Gastrocnemius medialis (tissue), 4 donors: ENCODE data around the gene CPHXL.

Experiments
- POLR2A ChIP-seq, 2 donors: fragments of 450-650 bp; IDR thresholded peaks; one replicate each; pipeline ENCODE4 v1.6.1; 2017; ENCODE audit warnings: antibody characterized with exemption in 2 of 2, mild to moderate bottlenecking in 2 of 2, moderate library complexity in 2 of 2
- TF ChIP-seq, protein P1 (sequence below), 5 experiments: fragments of 450-650 bp in 3 of 5; fragments of 200-600 bp in 2 of 5; sonication (generic) in 2 of 5; IDR thresholded peaks in 4 of 5; conservative IDR thresholded peaks in 1 of 5; 1 replicate in 4 of 5; 2 replicates in 1 of 5; pipeline ENCODE4 v1.5.1; 2016 to 2019; ENCODE audit warnings: antibody characterized with exemption in 5 of 5, mild to moderate bottlenecking in 3 of 5, moderate library complexity in 3 of 5

DNA sequence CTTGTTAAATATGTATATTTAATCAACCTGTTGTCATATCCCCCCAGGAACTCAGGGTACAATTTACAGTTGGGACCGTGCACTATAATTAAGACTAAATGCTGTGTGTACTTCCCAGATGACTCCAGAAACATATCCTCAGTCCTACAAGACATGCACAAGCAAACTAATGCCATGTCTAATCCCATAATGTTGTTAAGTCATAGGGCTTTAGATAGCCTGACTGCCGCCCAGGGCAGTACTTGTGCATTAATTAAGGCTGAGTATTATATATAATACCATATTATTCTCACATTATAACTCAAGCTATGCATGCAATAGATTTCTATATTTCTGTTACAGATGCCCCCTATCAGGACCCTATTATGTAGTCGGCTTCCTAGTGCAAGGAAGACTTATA, 20.1 kb upstream of the CPHXL start:
- TF ChIP-seq, protein P1, sequence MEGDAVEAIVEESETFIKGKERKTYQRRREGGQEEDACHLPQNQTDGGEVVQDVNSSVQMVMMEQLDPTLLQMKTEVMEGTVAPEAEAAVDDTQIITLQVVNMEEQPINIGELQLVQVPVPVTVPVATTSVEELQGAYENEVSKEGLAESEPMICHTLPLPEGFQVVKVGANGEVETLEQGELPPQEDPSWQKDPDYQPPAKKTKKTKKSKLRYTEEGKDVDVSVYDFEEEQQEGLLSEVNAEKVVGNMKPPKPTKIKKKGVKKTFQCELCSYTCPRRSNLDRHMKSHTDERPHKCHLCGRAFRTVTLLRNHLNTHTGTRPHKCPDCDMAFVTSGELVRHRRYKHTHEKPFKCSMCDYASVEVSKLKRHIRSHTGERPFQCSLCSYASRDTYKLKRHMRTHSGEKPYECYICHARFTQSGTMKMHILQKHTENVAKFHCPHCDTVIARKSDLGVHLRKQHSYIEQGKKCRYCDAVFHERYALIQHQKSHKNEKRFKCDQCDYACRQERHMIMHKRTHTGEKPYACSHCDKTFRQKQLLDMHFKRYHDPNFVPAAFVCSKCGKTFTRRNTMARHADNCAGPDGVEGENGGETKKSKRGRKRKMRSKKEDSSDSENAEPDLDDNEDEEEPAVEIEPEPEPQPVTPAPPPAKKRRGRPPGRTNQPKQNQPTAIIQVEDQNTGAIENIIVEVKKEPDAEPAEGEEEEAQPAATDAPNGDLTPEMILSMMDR (IDR thresholded peaks at IDR 0.05 in 4 of 5, conservative IDR thresholded peaks at IDR 0.05 in 1 of 5) = no peak
- no peak for TF ChIP-seq POLR2A (IDR thresholded peaks at IDR 0.05)
